ENCODE results near the gene TWSG1.
A peak's percentile ranks its signal among the peaks of the same experiment; 100 is the strongest.

TWSG1 gene

DNA sequence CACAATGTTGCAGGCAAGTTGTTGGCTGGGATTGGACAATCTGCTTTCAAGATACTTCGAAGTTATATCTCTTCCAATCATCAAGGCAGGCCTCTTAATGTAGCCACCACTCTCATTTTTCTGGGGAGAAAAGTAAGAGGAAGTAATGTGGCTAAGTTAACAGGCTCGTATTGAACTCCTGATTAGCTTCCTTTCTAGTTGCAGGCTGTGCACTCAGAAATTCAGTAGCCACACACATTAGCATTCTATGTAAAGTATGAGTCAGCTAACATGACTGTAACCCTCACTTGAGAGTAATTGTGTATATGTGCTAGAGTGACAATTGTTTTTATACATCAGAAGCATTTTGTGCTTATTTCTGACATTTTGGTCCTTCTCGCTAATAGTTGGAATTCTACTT lies 3.3 kb downstream of the TWSG1 start:
- TF ChIP-seq POLR2AphosphoS5 (IDR thresholded peaks at IDR 0.05; ENCODE audit: low read depth, low read length) (no peak), TAF1 (IDR thresholded peaks at IDR 0.05; ENCODE audit: borderline replicate concordance, low read depth, low read length) (no peak), POLR2A (IDR thresholded peaks at IDR 0.05; ENCODE audit: low read depth, low read length) (no peak)
- FAIRE-seq (peak; percentile 17), DNase-seq (ENCODE audit: insufficient read length) (no peak)

GRCh38 chr18:9340472-9340871 lies 5.9 kb downstream of the TWSG1 start:
- no peak for TF ChIP-seq TAF1 (IDR thresholded peaks at IDR 0.05; ENCODE audit: borderline replicate concordance, low read depth, low read length)
- no peak for TF ChIP-seq POLR2AphosphoS5 (IDR thresholded peaks at IDR 0.05; ENCODE audit: low read depth, low read length)
- TF ChIP-seq POLR2A (IDR thresholded peaks at IDR 0.05; ENCODE audit: low read depth, low read length): no peak
- no peak for FAIRE-seq
- no peak for DNase-seq (ENCODE audit: insufficient read length)

DNA sequence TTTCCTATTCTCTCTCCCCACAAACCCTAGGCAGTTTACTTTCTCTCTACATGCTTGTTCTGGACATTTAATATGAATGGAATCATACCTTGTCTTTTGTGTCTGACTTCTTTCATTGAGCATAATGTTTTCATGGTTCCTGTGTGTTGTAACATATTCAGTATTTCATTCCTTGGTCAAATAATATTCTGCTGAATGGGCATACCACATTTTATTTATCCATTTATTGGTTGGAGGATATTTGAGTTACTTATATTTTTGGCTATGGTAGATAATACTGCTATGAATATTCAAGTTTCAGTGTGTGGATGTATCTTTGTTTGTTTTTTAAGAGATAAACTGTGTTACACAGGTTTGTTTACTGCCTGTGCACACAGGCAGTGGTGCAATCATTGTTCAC lies 9.0 kb downstream of the TWSG1 start:
- TF ChIP-seq TAF1 (IDR thresholded peaks at IDR 0.05; ENCODE audit: borderline replicate concordance, low read depth, low read length): no peak
- no peak for TF ChIP-seq POLR2A (IDR thresholded peaks at IDR 0.05; ENCODE audit: low read depth, low read length)
- TF ChIP-seq POLR2AphosphoS5 (IDR thresholded peaks at IDR 0.05; ENCODE audit: low read depth, low read length): no peak
- FAIRE-seq: no peak
- no peak for DNase-seq (ENCODE audit: insufficient read length)

DNA sequence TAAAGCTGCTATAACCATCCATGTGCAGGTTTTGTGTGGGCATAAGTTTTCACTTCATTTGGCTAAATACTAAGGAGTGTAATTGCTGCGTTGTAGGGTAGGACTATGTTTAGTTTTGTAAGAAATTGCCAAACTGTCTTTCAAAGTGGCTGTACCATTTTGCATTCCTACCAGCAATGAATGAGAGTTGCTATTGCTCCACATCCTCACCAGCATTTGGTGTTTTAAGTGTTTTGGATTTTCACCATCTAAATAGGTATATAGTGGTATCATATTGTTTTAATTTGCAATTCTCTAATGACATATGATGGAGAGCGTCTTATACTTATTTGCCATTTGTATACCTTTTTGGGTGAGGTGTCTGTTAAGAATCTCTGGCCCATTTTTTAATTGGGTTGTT lies 12.2 kb downstream of the TWSG1 start:
- TF ChIP-seq TAF1 (IDR thresholded peaks at IDR 0.05; ENCODE audit: borderline replicate concordance, low read depth, low read length) (no peak), POLR2AphosphoS5 (IDR thresholded peaks at IDR 0.05; ENCODE audit: low read depth, low read length) (no peak), POLR2A (IDR thresholded peaks at IDR 0.05; ENCODE audit: low read depth, low read length) (no peak)
- FAIRE-seq (no peak), DNase-seq (ENCODE audit: insufficient read length) (no peak)

- DNase-seq (ENCODE audit: insufficient read length) (no peak), FAIRE-seq (peak; percentile 42)
- TF ChIP-seq POLR2AphosphoS5 (IDR thresholded peaks at IDR 0.05; ENCODE audit: low read depth, low read length) (no peak), POLR2A (IDR thresholded peaks at IDR 0.05; ENCODE audit: low read depth, low read length) (no peak), TAF1 (IDR thresholded peaks at IDR 0.05; ENCODE audit: borderline replicate concordance, low read depth, low read length) (no peak)
Observed at GRCh38 chr18:9348079-9348671, 13.6 kb downstream of the TWSG1 start.

- DNase-seq (ENCODE audit: insufficient read length): no peak
- FAIRE-seq: no peak
- TF ChIP-seq POLR2AphosphoS5 (IDR thresholded peaks at IDR 0.05; ENCODE audit: low read depth, low read length): no peak
- no peak for TF ChIP-seq POLR2A (IDR thresholded peaks at IDR 0.05; ENCODE audit: low read depth, low read length)
- no peak for TF ChIP-seq TAF1 (IDR thresholded peaks at IDR 0.05; ENCODE audit: borderline replicate concordance, low read depth, low read length)
Observed at GRCh38 chr18:9348766-9349165, 14.2 kb downstream of the TWSG1 start.

DNA sequence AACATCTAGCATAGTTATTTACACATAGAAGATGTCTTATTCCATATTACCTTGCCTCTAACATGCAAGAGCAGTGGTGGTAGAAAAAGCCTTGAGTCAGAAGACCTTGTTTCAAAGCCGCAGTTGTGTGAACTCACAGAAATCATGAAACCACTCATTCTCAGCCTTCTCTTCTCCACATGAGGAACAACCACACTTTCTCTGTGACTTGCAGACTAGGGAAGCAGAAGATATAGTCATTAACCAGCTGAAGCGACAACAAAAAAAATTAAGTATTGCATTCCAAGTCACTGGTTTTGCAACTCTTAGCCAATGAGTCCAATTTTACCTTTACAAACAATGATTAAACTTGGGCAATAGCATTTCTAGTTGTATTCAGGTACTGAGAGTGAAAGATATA lies 19.0 kb downstream of the TWSG1 start:
- peak; percentile 19 for DNase-seq (ENCODE audit: insufficient read length)
- FAIRE-seq: peak; percentile 73

DNA sequence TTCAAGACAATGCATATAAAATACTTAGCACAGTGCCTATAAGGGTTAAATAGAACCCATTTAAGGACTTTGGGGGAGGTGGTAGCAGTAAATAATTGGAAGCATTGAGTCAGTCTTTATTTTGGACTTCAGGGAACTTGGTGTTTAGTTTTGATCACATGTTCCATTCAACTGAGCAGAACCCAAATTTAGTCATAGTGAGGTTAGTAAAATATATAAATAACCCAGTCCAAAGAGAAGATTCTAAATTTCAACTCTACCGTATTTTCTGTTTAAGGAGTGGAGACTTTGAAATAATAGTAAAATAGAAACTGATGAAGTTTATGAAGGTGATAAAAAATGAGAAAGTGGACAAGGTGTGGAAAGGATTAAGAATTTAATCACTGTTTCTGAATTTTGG lies 19.7 kb downstream of the TWSG1 start:
- TF ChIP-seq POLR2A (IDR thresholded peaks at IDR 0.05; ENCODE audit: low read depth, low read length) (no peak), POLR2AphosphoS5 (IDR thresholded peaks at IDR 0.05; ENCODE audit: low read depth, low read length) (no peak), TAF1 (IDR thresholded peaks at IDR 0.05; ENCODE audit: borderline replicate concordance, low read depth, low read length) (no peak)
- FAIRE-seq (peak; percentile 30), DNase-seq (ENCODE audit: insufficient read length) (no peak)

More for the DNA sequence above, 19.0 kb downstream of the TWSG1 start:
- TF ChIP-seq POLR2A (IDR thresholded peaks at IDR 0.05; ENCODE audit: low read depth, low read length) (no peak), TAF1 (IDR thresholded peaks at IDR 0.05; ENCODE audit: borderline replicate concordance, low read depth, low read length) (no peak), POLR2AphosphoS5 (IDR thresholded peaks at IDR 0.05; ENCODE audit: low read depth, low read length) (no peak)

DNA sequence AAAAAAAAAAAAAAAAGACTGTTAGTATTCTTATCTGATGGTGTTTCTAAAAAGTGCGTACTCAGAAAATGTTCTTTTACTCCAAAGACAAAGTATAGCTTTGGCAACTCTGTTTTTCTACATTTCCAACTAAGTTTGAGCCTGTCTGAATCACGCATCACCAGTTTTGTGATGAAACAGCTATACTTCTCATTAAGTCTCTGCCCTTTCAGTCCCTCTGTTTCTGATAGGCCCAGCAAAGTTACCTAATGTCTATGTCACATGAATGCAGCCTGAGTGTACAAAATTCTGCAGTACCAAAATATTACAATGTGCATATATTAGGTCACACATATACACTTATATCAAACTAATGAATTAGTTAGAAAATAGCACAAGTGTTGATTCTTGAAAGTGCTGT lies 22.4 kb downstream of the TWSG1 start:
- no peak for FAIRE-seq

GRCh38 chr18:9359796-9360195 lies 25.2 kb downstream of the TWSG1 start:
- TF ChIP-seq POLR2A (IDR thresholded peaks at IDR 0.05; ENCODE audit: low read depth, low read length): no peak
- no peak for TF ChIP-seq TAF1 (IDR thresholded peaks at IDR 0.05; ENCODE audit: borderline replicate concordance, low read depth, low read length)
- no peak for TF ChIP-seq POLR2AphosphoS5 (IDR thresholded peaks at IDR 0.05; ENCODE audit: low read depth, low read length)
- DNase-seq (ENCODE audit: insufficient read length) (no peak), FAIRE-seq (no peak)

More for the DNA sequence above, 22.4 kb downstream of the TWSG1 start:
- TF ChIP-seq TAF1 (IDR thresholded peaks at IDR 0.05; ENCODE audit: borderline replicate concordance, low read depth, low read length): no peak
- TF ChIP-seq POLR2AphosphoS5 (IDR thresholded peaks at IDR 0.05; ENCODE audit: low read depth, low read length): no peak
- no peak for TF ChIP-seq POLR2A (IDR thresholded peaks at IDR 0.05; ENCODE audit: low read depth, low read length)
- no peak for DNase-seq (ENCODE audit: insufficient read length)

GRCh38 chr18:9361191-9361590 lies 26.6 kb downstream of the TWSG1 start:
- no peak for DNase-seq (ENCODE audit: insufficient read length)
- FAIRE-seq: no peak
- TF ChIP-seq POLR2A (IDR thresholded peaks at IDR 0.05; ENCODE audit: low read depth, low read length): no peak
- no peak for TF ChIP-seq POLR2AphosphoS5 (IDR thresholded peaks at IDR 0.05; ENCODE audit: low read depth, low read length)
- TF ChIP-seq TAF1 (IDR thresholded peaks at IDR 0.05; ENCODE audit: borderline replicate concordance, low read depth, low read length): no peak

GRCh38 chr18:9362869-9363268 lies 28.3 kb downstream of the TWSG1 start:
- FAIRE-seq (no peak), DNase-seq (ENCODE audit: insufficient read length) (no peak)

More at GRCh38 chr18:9362869-9363268, 28.3 kb downstream of the TWSG1 start:
- TF ChIP-seq POLR2A (IDR thresholded peaks at IDR 0.05; ENCODE audit: low read depth, low read length) (no peak), POLR2AphosphoS5 (IDR thresholded peaks at IDR 0.05; ENCODE audit: low read depth, low read length) (no peak), TAF1 (IDR thresholded peaks at IDR 0.05; ENCODE audit: borderline replicate concordance, low read depth, low read length) (no peak)
